Right forelimb (tissue), 1 donor: ENCODE results near the gene BCL2.
A peak's percentile ranks its signal among the peaks of the same experiment; 100 is the strongest.

Experiments
- DNase-seq: peaks from one replicate; pipeline ENCODE4 v3.0.0-alpha.2; 2018

The BCL2 gene

DNA sequence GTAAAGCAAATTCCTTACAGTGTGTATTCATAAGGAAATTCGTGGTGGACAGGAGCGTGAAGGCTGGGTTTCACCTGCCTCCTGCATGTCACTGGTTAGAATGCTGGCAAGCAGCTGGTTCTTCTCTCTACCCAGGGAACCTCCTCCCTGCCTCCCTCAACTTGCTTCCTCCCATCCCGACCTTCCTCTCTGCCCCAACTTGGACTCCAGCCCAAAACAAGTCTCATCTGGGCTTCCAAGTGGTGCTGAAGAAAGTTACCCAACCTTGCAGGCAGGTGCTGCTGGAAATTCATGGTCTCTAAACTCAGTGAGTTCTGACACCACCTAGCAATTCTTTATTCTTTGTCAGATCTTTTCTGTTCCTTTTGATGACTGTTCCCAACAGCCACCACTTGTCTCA, 184.5 kb downstream of the BCL2 start:
- no peak for DNase-seq

DNA sequence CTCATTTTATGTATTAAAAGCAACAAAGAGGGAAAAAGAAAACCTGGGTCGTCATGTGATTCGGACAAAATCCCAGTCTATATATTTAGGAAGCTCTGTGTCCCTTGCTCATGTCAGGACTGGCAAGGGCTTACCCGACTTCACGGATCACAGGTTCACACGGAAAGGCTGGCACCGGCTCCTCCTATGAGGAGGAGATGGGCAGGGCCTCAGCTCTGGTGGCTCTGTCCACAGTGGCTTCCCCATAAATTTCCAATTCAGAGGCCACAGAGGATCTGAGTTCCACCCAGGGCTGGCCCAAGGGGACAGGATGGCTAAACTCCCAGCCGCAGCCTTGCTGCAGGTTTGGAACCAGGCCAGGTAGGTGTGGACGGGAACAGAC, 186.8 kb downstream of the BCL2 start:
- no peak for DNase-seq

DNA sequence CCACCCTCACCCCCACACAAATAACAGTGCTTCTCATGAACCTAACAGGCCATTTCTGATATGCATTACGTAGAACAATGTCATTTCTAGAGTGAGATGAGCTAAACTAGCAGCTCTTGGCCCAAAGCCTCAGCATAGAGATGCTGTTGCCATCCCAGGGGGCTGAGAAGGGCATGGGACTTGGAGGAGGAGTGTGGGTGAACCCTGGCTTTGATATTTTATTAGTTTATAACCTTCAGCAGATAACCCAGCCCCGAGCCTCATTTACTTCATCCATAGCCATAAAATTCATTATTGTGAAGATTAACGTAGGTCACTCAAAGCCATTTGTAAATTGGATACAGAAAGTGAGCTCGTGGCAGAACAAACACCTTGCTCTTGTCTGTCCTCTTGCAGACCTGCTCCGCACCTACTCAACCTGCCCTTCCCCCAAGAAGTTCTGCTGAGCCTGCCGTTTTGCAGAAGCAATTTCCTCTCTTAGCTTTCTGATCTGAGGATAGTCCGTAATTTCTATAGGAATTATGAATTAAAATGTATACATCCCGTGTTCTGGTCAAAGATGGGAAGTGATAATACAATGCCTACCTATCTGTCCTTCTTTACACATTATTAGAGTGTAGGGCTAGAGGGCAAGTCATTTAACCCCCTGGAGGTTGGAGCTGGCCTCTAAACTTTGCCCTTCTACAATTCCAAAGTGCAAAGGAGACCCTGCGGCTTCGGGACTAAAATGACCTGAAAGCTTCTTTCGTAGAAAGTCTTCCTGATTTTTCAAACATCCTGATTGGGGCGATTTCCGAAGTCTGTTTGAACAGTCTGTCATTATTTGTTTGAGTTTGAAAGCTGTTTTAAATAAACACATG, 187.4 kb downstream of the BCL2 start:
- DNase-seq, result no peak

DNA sequence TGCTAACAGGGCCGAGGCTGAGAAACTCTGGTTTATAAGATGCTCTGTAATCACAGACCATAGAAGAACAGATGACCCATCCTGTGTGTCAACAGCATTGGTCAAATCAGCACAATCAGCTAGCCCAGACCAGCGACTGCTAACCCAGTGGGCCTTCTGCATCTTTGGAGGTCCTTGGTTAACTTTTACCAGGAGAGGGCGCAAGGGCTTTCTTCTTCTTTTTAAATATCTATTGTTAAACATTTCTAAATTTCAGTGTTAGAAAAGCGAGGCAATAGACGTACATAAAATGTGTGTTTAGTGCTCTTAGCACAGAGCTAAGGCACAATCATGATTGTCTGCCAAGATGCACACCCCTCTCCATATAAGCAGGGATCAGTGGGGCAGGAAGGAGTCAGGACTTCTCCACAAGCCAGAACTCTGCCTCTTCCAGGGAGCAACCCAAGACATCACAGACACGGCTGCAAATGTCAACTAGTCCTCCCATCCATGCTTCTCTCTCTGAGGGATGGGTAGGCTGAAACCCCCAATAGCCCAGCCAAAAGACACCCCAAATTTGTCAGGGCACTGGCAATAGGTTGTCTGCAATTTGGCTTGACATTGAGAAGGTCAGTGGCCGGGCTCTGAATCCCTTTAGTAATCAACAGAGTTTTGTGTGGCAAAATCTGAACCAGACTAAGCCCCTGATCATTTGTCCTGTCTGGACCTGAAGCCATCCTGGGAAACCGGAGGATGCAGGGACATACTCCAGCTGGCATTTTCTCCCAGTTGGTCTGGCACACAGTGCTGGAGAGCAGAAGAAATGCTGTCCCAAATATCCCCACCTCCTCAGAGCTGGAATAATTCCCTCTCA, 188.2 kb downstream of the BCL2 start:
- DNase-seq, result peak; percentile 65

DNA sequence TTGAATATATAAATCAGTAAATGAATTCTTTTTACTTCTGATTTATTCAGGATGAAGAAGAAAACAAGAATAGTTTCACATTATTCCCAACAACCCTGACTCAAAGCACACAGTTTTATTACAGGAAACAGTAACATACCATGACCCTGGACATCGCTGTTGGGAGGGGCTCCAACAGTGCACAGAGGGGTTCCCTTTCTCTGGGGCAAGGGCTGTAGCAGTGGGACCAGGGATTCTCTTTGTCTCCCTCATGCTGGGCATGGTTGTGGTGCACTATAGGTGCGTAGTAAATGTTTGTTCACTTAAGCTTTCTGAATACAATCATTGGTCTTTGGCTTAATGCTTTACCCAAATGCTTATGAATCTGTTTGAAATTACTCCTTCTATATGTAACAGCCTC, 189.4 kb downstream of the BCL2 start:
- DNase-seq, result no peak

DNA sequence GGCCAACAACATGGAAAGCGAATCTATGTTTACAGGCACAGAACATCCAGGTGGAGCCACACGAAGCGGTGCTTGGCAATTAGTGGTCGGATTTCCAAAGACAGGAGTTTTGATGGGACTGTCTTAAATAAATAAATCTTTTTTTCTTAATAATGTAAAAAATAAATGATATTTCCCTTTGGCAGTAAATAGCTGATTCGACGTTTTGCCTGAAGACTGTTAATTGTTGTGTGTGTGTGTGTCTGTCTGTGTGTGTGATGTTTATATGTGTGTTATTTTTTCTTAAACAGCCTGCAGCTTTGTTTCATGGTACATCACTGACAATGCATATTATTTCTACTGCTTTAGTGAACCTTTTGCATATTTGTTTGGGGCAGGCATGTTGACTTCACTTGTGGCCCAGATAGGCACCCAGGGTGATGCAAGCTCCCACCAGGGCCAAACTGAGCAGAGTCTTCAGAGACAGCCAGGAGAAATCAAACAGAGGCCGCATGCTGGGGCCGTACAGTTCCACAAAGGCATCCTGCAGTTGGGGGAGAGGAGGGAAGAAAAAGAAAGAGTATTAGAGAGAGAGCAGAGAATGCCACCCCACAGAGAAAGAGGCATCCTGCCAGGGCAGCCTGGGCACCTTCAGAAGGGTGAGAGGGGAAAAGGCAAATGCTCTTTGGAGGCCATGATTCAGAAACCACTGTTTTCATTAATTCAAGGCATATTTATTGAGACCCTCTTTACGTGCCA, 191.2 kb downstream of the BCL2 start:
- no peak for DNase-seq

DNA sequence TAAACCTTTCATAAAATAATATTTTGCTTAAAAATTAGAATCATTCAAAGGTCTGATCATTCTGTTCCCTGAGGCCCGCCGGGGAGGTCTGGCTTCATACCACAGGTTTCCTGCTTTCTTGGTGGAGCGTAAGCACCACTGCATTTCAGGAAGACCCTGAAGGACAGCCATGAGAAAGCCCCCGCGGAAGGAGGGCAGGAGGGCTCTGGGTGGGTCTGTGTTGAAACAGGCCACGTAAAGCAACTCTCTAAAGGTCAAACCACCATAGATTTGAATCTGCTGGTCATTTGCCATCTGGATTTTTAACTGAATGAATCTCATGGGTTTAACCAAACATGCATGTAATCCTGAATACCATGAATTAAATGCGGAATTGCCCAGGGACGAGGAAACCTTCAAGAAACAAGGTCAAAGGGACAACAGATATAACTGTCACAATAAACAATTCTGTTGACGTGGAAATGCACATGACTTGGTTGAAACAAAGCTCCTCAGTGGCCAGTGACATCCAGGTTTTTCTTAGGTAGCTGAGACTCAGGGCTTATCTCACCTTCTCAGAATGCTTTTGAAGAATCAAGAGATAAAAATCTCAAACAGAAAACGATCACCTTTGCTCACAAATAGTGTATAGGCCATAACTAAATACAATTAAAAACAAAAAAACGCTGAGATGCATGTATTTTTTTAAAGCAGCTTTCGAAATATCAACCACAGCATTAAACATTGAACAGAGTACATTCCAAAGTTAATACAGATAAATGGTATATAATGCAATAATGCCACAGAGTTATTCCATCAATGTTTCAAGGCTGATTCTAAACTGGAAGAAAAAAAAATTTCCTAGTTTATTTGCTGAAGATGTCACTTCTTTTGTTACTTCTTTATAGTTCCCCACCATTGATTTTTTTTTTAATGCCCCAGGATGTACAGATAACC, 193.2 kb downstream of the BCL2 start:
- DNase-seq, result no peak

DNA sequence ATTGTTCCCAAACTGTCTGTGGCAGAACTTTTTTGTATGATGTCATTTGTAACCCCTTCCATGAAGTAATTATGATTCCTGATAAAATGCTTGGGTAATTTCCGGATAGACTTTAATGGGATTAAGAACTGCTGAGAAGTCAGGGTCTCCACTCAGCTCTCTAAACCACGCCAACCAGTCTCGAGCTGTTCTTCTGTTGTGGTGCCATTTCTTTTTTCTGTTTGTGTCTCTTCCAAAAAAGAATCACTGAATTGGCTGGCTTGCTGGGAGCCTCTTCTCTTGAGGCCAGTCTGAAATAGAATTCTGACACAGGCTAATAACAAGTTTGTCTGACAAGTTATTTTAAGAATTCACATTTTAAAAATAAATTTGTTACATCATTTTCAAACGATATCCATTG, 198.9 kb downstream of the BCL2 start:
- DNase-seq, result no peak

DNA sequence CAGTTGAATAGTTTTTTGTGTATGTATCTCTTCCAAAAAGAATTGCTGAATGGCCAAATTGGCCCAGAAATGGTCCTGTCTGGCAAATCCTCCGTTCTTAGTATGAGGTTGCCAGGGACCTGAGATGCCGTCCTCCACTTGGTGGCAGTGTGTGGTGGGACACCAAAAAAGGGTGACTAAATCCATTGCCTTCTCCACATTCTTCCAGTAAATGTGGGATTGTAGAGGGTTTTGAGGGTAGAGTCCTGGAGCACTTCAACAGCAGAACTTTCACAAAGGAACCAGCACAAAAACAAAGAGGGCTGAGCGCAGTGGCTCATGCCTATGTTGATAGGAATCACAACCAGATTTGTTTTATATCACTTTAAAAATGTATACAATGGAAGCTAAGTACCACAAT, 199.9 kb downstream of the BCL2 start:
- no peak for DNase-seq

DNA sequence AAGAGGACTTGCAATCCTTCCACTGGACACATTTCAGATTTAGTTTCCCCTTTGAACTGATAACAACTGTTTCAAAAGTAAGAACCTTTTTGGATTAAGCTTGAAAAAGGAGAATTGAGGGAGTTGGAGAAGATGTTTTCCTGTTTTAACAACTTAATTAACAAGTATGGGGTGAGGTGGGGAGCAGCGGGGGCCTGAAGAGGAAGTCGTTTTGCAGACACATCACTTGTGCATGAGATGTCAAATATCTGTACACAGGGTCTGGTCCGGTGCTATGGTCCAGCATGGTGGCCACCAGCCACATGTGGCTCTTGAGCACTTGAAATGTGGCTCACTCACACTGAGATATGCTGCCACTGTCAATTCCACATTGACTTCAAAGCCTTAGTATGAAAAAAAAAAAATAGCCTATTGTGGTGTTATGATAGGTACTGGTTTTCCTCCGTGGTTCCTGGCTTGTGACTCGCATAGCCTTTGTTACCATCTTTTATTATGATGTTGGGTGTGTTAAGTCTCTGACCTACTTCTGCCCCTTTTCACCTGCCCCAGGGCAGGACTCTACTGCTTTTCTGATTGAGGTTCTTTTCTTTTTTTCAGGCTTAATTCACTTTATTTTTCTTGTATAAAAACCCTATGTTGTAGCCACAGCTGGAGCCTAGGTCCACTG, 205.5 kb downstream of the BCL2 start:
- no peak for DNase-seq

DNA sequence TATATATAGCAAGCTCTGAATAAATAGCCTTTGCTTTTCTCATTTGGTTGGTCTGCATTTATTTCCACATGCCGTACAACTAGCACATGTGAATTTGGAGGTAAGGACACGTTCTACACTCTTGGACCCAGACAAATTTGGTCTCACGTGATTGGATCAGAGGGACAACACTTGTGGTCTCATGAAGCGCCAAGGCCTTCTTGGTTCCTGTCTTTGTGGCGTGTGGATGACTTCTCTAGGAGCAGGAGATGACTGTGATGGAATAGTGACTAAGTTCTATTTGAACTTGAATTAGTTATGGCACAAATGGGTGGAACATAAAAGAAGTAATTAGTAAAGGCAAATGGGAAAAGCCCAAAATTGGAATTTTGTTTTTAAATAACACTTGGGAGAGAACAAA, 206.9 kb downstream of the BCL2 start:
- DNase-seq, result no peak

DNA sequence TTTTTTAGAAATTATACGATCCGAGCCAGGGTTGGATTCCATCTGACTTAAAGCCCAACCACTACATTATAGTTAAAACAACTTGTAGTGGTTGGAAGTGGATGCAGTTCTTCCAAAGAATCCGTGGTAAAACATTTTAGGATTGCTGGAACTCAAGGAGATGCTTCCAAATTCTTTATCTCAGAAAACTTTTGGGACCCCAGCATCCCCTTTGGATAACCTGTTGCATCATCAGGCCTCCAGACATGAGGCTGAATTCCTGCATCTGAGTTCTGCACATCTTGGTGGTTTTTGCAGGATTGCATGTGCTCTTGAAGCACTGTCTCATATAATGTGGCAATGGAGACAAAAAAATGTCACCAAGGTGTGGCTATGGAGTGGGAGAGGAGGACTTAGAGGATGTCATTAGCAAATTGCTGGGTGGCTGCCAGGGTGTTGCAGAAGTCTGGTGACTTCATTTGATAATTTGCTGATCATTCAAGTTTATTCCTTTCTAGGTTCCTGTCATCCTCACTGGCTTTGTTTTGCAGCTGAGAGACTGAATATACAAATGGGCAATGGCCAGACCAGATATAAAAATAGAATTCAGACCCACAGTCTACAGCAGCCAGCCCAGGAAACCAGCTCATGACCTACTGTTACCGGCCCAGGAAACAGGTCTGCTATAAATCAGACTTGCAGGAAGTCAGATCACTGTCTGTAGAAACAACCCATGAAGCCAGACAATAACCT, 207.7 kb downstream of the BCL2 start:
- DNase-seq, result no peak

DNA sequence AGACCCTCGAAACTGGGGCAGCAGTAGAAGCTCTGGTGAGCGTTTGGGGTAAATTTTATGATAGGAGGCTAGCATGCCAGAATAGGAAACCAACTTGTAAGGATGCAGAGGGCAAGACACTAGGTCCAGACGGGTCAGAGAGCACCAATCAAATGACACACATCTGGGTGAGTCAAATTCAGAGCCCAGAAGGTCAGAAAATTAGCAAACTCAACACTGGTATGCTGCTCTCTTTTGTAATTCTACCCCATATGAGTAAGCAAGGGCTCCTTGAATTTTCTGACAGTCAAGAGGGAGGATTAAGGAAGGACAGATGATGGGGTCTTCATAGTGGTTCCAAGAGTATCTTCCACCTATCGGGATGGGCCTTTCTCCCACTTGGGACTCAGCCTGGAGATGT, 209.8 kb downstream of the BCL2 start:
- DNase-seq, result no peak

DNA sequence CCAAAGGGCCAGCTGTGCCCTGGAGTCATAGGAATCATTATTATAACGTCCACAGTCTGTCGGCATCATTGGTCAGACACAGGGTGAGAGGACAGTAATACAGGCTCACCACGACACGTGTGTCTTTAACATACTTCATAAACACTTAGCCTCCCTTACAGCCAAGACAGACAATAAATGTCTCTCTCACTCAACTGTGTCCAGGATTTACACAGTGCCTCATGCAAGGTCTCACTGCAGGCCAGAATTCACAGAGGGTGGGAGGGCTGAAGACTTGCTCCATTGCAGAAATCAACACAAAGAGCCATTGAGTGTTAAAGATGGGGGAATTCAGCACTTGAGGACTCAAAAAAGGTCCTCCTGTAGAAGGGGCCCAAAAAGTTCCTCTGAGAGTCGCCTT, 210.5 kb downstream of the BCL2 start:
- DNase-seq, result no peak

DNA sequence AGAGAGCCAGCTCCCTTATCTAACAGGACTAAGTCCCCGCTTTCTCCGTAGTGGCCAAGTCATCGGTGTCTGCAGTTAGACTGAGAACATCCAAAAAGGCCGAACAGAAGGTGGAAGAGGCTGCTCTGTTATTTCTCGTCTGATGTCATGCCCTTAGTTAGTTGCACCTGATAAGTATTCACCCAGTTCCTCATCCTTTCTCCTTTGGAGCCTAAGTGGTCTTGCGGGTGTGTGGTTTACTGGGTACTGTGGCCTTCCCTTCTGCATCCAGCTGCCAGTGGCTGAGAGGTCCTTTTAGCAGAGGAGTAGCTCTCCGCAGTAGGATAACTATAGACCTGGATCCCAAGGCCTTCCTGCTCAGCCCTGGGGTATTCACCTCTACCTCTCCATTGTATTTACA, 211.6 kb downstream of the BCL2 start:
- no peak for DNase-seq

DNA sequence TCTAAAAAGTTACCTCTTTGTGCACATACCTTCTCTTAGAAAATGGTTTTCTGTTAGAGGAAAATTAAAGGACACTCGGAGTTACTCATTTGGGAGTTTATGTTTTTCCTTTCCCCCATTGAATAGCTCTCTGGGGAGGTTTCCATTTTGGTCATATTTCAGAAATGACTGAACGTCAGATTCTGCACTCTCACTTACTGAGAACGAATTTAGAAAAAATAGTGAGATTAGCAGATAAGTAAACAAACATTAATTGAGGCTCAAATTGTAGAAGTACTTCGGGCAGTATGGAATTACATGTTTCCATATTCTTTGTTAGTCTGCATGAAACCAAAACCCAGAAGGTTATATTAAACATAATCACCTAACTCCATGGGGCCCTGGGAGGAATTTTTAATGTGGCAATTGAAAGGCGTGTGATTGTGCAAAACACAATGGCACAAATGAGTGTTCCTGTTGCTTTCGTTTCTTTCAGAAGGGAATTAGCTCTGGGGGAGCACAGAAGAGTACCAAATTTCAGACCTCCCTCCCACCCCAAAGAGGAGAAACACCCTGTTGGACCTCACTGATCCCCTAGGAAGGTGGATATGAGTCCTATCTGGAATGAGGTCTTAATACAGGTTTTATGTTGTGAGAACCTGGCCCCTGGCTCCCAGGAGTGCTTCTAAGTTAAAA, 212.3 kb downstream of the BCL2 start:
- DNase-seq, result no peak

DNA sequence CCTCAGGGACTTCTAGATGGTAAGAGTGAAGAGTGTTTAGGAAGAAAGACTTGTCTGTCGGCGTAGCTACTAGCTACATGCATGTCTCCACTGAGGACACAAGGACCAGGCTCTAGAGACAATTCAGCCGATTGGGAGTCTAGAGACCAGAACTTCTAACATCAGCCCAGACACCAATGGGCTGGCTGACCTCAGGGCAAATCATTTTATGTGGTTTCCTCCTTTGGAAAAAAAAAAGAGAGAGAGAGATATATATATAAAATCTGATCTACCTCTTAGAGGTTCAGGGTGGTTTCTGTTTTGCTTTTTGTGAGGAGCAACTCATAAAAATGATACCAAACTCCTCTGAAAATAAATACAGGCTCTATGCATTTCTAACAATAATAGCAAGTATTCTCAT, 212.8 kb downstream of the BCL2 start:
- DNase-seq, result no peak

DNA sequence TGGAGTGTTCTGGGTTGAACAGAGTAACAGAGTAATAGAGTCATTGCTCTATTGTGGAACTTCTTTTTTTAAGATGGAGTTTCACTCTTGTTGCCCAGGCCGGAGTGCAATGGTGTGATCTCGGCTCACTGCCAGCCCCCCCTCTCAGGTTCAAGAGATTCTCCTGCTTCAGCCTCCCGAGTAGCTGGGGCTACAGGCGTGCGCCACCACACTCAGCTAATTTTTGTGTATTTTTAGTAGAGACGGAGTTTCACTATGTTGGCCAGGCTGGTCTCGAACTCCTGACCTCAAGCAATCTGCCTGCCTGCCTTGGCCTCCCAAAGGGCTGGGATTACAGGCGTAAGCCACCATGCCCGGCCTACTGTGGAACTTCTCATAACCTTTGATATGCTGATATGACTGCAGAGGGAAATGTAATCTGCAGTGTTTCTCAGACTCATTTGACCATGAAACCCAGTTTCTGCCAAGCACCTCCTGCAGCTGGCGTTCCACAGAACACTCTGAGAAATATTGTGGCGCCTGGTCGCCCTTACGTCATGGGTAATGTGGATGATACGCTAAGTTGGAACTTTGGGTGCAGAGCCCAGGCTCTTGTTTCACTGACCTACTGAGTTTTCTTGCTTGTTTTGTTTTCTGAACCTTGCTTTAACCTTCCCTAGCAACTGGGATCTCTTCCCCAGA, 213.8 kb downstream of the BCL2 start:
- DNase-seq, result no peak

DNA sequence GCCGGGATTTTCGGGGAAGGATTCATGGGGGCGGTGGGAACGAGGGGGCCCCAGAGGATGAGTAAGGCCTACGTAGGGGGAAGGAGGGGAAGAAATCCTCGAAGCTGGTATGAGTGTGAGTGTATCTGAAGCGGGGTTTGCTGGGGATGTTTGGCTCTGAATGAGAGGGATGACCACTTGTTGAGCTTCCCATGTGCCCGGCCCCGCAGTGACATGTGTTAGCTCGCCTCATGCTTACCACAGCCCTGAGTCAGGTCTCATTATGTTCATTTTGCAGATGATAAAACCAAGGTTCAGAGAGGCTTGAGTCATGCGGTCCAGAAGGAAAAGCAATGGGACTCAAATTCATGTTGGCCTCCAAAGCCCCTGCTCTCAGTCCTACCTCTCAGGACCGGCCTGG, 214.7 kb downstream of the BCL2 start:
- no peak for DNase-seq
